CD4-positive, alpha-beta T cell (primary cell): ENCODE results near the gene CCDC200. TPM values are rescaled to one million over a fixed set of nuclear protein-coding genes. Genes with fewer than 3 reads are reported as not detected.
"Not testable (repeated sequence)": the region's sequence is repeated elsewhere in the genome, so short reads cannot be mapped to it uniquely, and the experiment has no call there.

ENCODE experiments used
- ATAC-seq: fragments of 200-7000 bp; cut with Tn5 transposase; one replicate; pipeline ENCODE4 v1.10.0; 2022; ENCODE audit warnings: mild to moderate bottlenecking; ENCODE audit not compliant: poor library complexity
- CTCF ChIA-PET: fragments of 350-600 bp; sonication (Branson Sonifier 250); formaldehyde crosslinking; loops from one replicate; lab custom pipeline; 2021; ENCODE audit warnings: antibody characterized with exemption, inconsistent platforms; lab: Charles Lee
- POLR2A ChIA-PET: fragments of 350-600 bp; sonication (Branson Sonifier 250); formaldehyde crosslinking; loops from one replicate; lab custom pipeline; 2021; ENCODE audit warnings: antibody characterized with exemption, inconsistent platforms; lab: Charles Lee
- DNase-seq, 14 experiments: peaks; one replicate each; pipeline ENCODE4 v3.0.0-alpha.2; 2013 to 2020; ENCODE audit warnings: mixed read lengths in 2 of 14
- H3K27ac ChIP-seq, 2 donors: one replicate each; pipeline versions ENCODE4 v1.5.1 to v1.7.0; 2013; ENCODE audit warnings: low read length in 2 of 2, low read depth in 1 of 2, mild to moderate bottlenecking in 1 of 2
- H3K27me3 ChIP-seq, 2 experiments: 1 replicate in 1 of 2; 2 replicates in 1 of 2; pipeline versions ENCODE4 v1.6.1 to v1.7.0; 2013; ENCODE audit warnings: low read length in 2 of 2, control low read depth in 1 of 2, mild to moderate bottlenecking in 1 of 2, moderate library complexity in 1 of 2; ENCODE audit not compliant: insufficient read depth in 2 of 2, control insufficient read depth in 1 of 2
- H3K36me3 ChIP-seq: one replicate; pipeline ENCODE4 v1.6.1; 2013; ENCODE audit warnings: low read length, control low read depth; ENCODE audit not compliant: insufficient read depth
- H3K4me1 ChIP-seq: one replicate; pipeline ENCODE4 v1.6.1; 2013; ENCODE audit warnings: low read length, control low read depth; ENCODE audit not compliant: insufficient read depth
- H3K4me3 ChIP-seq: one replicate; pipeline ENCODE4 v1.5.1; 2013; ENCODE audit warnings: mild to moderate bottlenecking, low read length, moderate library complexity
- H3K9me3 ChIP-seq, 2 experiments: 1 replicate in 1 of 2; 2 replicates in 1 of 2; pipeline versions ENCODE4 v1.6.1 to v1.7.0; 2013; ENCODE audit warnings: low read length in 2 of 2, mild to moderate bottlenecking in 2 of 2, control low read depth in 1 of 2, moderate library complexity in 1 of 2; ENCODE audit not compliant: control insufficient read depth in 1 of 2, insufficient read depth in 1 of 2
- H3K27ac Mint-ChIP-seq: one replicate; pipeline ENCODE4 v1.8.0; 2020; ENCODE audit warnings: mixed read lengths
- H3K27me3 Mint-ChIP-seq: one replicate; pipeline ENCODE4 v1.8.0; 2021; ENCODE audit warnings: mixed read lengths
- H3K36me3 Mint-ChIP-seq: one replicate; pipeline ENCODE4 v1.8.0; 2021; ENCODE audit warnings: low read depth, mixed read lengths
- H3K4me1 Mint-ChIP-seq: one replicate; pipeline ENCODE4 v1.8.0; 2021; ENCODE audit warnings: low read depth, mixed read lengths
- H3K4me3 Mint-ChIP-seq: one replicate; pipeline ENCODE4 v1.8.0; 2020; ENCODE audit warnings: mild to moderate bottlenecking, mixed read lengths
- H3K9me3 Mint-ChIP-seq: one replicate; pipeline ENCODE4 v1.8.0; 2020; ENCODE audit warnings: mixed read lengths
- intact Hi-C, 2 experiments: fragments of 100-400 bp; cut with DNase I in 1 of 2; cut with micrococcal nuclease in 1 of 2; formaldehyde crosslinking; loops; one replicate each; pipeline versions ENCODE4 v1.15.1 to v1.9.0; 2023 to 2025; cut with DNase I, micrococcal nuclease
- total RNA-seq, 174 experiments: library from RNA in 2 of 174; stranded (reverse) in 2 of 174; gene quantifications; one replicate each; pipeline ENCODE4 v1.2.3 and lab custom pipeline; 2021 to 2026

The CCDC200 gene
- total RNA-seq, 2 experiments from 2014 or later, result 0.47 to 1.0 TPM

- ATAC-seq, H3K4me3 Mint-ChIP-seq, intact Hi-C loops, POLR2A ChIA-PET, DNase-seq, H3K36me3 ChIP-seq, H3K36me3 Mint-ChIP-seq, H3K4me1 Mint-ChIP-seq, H3K27me3 Mint-ChIP-seq, H3K9me3 ChIP-seq, H3K27ac Mint-ChIP-seq, H3K27ac ChIP-seq, H3K4me3 ChIP-seq, CTCF ChIA-PET, H3K4me1 ChIP-seq, H3K27me3 ChIP-seq, H3K9me3 Mint-ChIP-seq: not testable (repeated sequence)
Measured at GRCh38 chr17:43239597-43239996, 11.2 kb upstream of the CCDC200 start.

GRCh38 chr17:43233877-43234276 lies 5.5 kb upstream of the CCDC200 start, which contains the start of gene RNU2-1:
RNU2-1 (minus strand) TSS chr17:43233977.
- ATAC-seq, H3K27me3 ChIP-seq, H3K27ac Mint-ChIP-seq, H3K4me1 Mint-ChIP-seq, H3K27me3 Mint-ChIP-seq, H3K4me3 Mint-ChIP-seq, CTCF ChIA-PET, intact Hi-C loops, H3K4me3 ChIP-seq, H3K36me3 Mint-ChIP-seq, H3K4me1 ChIP-seq, H3K27ac ChIP-seq, DNase-seq, H3K36me3 ChIP-seq, H3K9me3 Mint-ChIP-seq, POLR2A ChIA-PET: not testable (repeated sequence)
- peaks cover 0 to 11% of the 10 kb centered on the region in 2 experiments for H3K9me3 ChIP-seq

GRCh38 chr17:43233263-43233662 lies 4.8 kb upstream of the CCDC200 start:
- H3K4me3 Mint-ChIP-seq, H3K27me3 Mint-ChIP-seq, intact Hi-C loops, H3K4me1 ChIP-seq, DNase-seq, H3K27ac ChIP-seq, H3K4me1 Mint-ChIP-seq, H3K36me3 ChIP-seq, H3K27ac Mint-ChIP-seq, H3K36me3 Mint-ChIP-seq, H3K27me3 ChIP-seq, CTCF ChIA-PET, ATAC-seq, POLR2A ChIA-PET, H3K4me3 ChIP-seq, H3K9me3 Mint-ChIP-seq: not testable (repeated sequence)
- peaks cover 0 to 11% of the 10 kb centered on the region in 2 experiments for H3K9me3 ChIP-seq

GRCh38 chr17:43232021-43232699 lies 3.7 kb upstream of the CCDC200 start:
- H3K9me3 Mint-ChIP-seq, ATAC-seq, H3K27me3 ChIP-seq, H3K36me3 ChIP-seq, H3K4me1 Mint-ChIP-seq, H3K4me3 ChIP-seq, POLR2A ChIA-PET, H3K27ac Mint-ChIP-seq, H3K4me1 ChIP-seq, intact Hi-C loops, H3K36me3 Mint-ChIP-seq, H3K27ac ChIP-seq, H3K27me3 Mint-ChIP-seq, CTCF ChIA-PET: not testable (repeated sequence)
- peak overlapping the region; percentile 62 for H3K4me3 Mint-ChIP-seq
- DNase-seq, result peak in 7 of 14 experiments; percentile 9 to 26 (median 18)
- peaks cover 0 to 11% of the 10 kb centered on the region in 2 experiments for H3K9me3 ChIP-seq

GRCh38 chr17:43231205-43232020 lies 3.0 kb upstream of the CCDC200 start:
- H3K36me3 Mint-ChIP-seq, H3K36me3 ChIP-seq, ATAC-seq, CTCF ChIA-PET, H3K27me3 ChIP-seq, H3K4me1 Mint-ChIP-seq, H3K27me3 Mint-ChIP-seq, intact Hi-C loops, H3K4me3 ChIP-seq, H3K4me1 ChIP-seq, H3K27ac Mint-ChIP-seq, POLR2A ChIA-PET, H3K27ac ChIP-seq, H3K4me3 Mint-ChIP-seq, H3K9me3 Mint-ChIP-seq: not testable (repeated sequence)
- peak in 1 of 14 experiments; percentile 3 for DNase-seq
- peaks cover 0 to 11% of the 10 kb centered on the region in 2 experiments for H3K9me3 ChIP-seq
